Type B pancreatic cell (in vitro differentiated cells): ENCODE data around the gene ENO4. TPM values are rescaled to one million over a fixed set of nuclear protein-coding genes. Genes with fewer than 3 reads are reported as not detected.

Experiments
- DNase-seq: peaks from one replicate; pipeline ENCODE4 v3.0.0; 2021; ENCODE audit warnings: mixed read lengths; ENCODE audit not compliant: unreplicated experiment; ENCODE audit errors: extremely low spot score
- H3K27ac Mint-ChIP-seq: 2 replicates; pipeline ENCODE4 v1.8.0; 2021; ENCODE audit warnings: mild to moderate bottlenecking, mixed read lengths
- H3K27me3 Mint-ChIP-seq: 2 replicates; pipeline ENCODE4 v1.8.0; 2021; ENCODE audit warnings: mixed read lengths
- H3K36me3 Mint-ChIP-seq: 2 replicates; pipeline ENCODE4 v1.8.0; 2021; ENCODE audit warnings: mixed read lengths
- H3K4me1 Mint-ChIP-seq: one replicate; pipeline ENCODE4 v1.8.0; 2021; ENCODE audit warnings: mixed read lengths; ENCODE audit not compliant: unreplicated experiment
- H3K4me3 Mint-ChIP-seq: 2 replicates; pipeline ENCODE4 v1.8.0; 2021; ENCODE audit warnings: mild to moderate bottlenecking, mixed read lengths
- H3K9me3 Mint-ChIP-seq: 2 replicates; pipeline ENCODE4 v1.8.0; 2021; ENCODE audit warnings: mixed read lengths
- CTCF ChIP-seq: fragments of 200-600 bp; sonication (generic); conservative IDR thresholded peaks from 2 replicates; pipeline ENCODE4 v1.5.0; 2021; ENCODE audit warnings: antibody characterized with exemption, mild to moderate bottlenecking
- total RNA-seq: library from RNA; stranded (reverse); gene quantifications from 2 replicates; pipeline ENCODE4 v1.2.1, GENCODE V29; 2021; ENCODE audit warnings: low replicate concordance

The ENO4 gene
- total RNA-seq, 1 donor from 2014 or later: 4.4 TPM

GRCh38 chr10:116880716-116881482 lies 31.6 kb downstream of the ENO4 start:
- H3K4me3 Mint-ChIP-seq: no peak overlapping the region
- H3K4me1 Mint-ChIP-seq: no peaks in the 10 kb centered on the region
- DNase-seq: no peak
- no peak for TF ChIP-seq CTCF
- peaks cover 5% of the 10 kb centered on the region for H3K27me3 Mint-ChIP-seq
- H3K9me3 Mint-ChIP-seq: no peaks in the 10 kb centered on the region
- no peaks in the 10 kb centered on the region for H3K36me3 Mint-ChIP-seq
- no peak overlapping the region for H3K27ac Mint-ChIP-seq

- DNase-seq: no peak
- Mint-ChIP-seq H3K27me3 (peaks cover 5% of the 10 kb centered on the region), H3K4me3 (no peak overlapping the region), H3K4me1 (peaks cover 5% of the 10 kb centered on the region), H3K36me3 (no peaks in the 10 kb centered on the region), H3K9me3 (no peaks in the 10 kb centered on the region), H3K27ac (no peak overlapping the region)
- no peak for TF ChIP-seq CTCF
Observed at GRCh38 chr10:116882639-116883038, 33.3 kb downstream of the ENO4 start.

- no peak for DNase-seq
- no peaks in the 10 kb centered on the region for H3K27me3 Mint-ChIP-seq
- no peaks in the 10 kb centered on the region for H3K36me3 Mint-ChIP-seq
- TF ChIP-seq CTCF: no peak
- no peaks in the 10 kb centered on the region for H3K9me3 Mint-ChIP-seq
- H3K4me1 Mint-ChIP-seq: peaks cover 22% of the 10 kb centered on the region
- H3K27ac Mint-ChIP-seq: no peak overlapping the region
- no peak overlapping the region for H3K4me3 Mint-ChIP-seq
Observed at GRCh38 chr10:116886772-116887171, 37.5 kb downstream of the ENO4 start.

GRCh38 chr10:116888380-116889055 lies 39.2 kb downstream of the ENO4 start:
- H3K27me3 Mint-ChIP-seq: no peaks in the 10 kb centered on the region
- H3K27ac Mint-ChIP-seq: peak overlapping the region; percentile 42
- no peak for TF ChIP-seq CTCF
- peaks cover 35% of the 10 kb centered on the region for H3K4me1 Mint-ChIP-seq
- DNase-seq: no peak
- no peaks in the 10 kb centered on the region for H3K36me3 Mint-ChIP-seq
- H3K4me3 Mint-ChIP-seq: no peak overlapping the region
- no peaks in the 10 kb centered on the region for H3K9me3 Mint-ChIP-seq

DNA sequence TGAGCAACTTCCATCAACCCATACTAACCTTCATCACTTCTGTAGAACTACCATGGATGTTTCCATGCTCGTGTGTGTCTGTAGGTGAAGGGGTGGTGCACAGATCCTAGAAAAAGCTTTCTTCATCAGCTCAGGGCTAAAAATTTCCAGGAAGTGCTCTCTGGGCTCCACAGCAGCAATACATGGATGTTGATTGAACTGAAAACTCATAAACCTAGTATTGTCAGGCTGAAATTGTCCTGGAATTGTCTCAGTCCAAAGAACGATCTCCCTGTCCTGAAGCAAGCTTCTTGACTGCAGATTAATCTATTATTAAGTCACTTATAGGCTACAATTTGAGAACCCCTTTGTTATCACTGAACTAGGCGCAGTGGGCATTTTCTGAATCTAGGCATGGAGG lies 39.8 kb downstream of the ENO4 start:
- H3K36me3 Mint-ChIP-seq: no peaks in the 10 kb centered on the region
- no peaks in the 10 kb centered on the region for H3K9me3 Mint-ChIP-seq
- no peak for TF ChIP-seq CTCF
- DNase-seq: no peak
- no peak overlapping the region for H3K4me3 Mint-ChIP-seq
- H3K4me1 Mint-ChIP-seq: peaks cover 41% of the 10 kb centered on the region
- peak overlapping the region; percentile 42 for H3K27ac Mint-ChIP-seq
- no peaks in the 10 kb centered on the region for H3K27me3 Mint-ChIP-seq
